CD4-positive, alpha-beta memory T cell (primary cell): Measurements from ENCODE around the gene ERAP2. TPM values are rescaled to one million over a fixed set of nuclear protein-coding genes. Genes with fewer than 3 reads are reported as not detected.

Experiments
- CTCF ChIA-PET: fragments of 350-600 bp; sonication (Branson Sonifier 250); formaldehyde crosslinking; loops from one replicate; lab custom pipeline; 2021; ENCODE audit warnings: inconsistent platforms; ENCODE audit not compliant: partially characterized antibody; lab: Charles Lee
- POLR2A ChIA-PET: fragments of 350-600 bp; sonication (Branson Sonifier 250); formaldehyde crosslinking; loops from one replicate; lab custom pipeline; 2021; ENCODE audit not compliant: partially characterized antibody; lab: Charles Lee
- DNase-seq, 5 donors: peaks; one replicate each; pipeline versions ENCODE4 v3.0.0 to v3.0.0-alpha.2; 2020 to 2022; ENCODE audit warnings: mixed read lengths in 1 of 5
- H3K27ac ChIP-seq: one replicate; pipeline ENCODE4 v1.7.0; 2013; ENCODE audit warnings: low read depth, low read length
- H3K27me3 ChIP-seq: 2 replicates; pipeline ENCODE4 v1.7.0; 2013; ENCODE audit warnings: mild to moderate bottlenecking, low read length, moderate library complexity; ENCODE audit not compliant: insufficient read depth
- H3K36me3 ChIP-seq: 2 replicates; pipeline ENCODE4 v1.7.0; 2013; ENCODE audit warnings: mild to moderate bottlenecking, low read length, moderate library complexity; ENCODE audit not compliant: insufficient read depth
- H3K4me1 ChIP-seq: 2 replicates; pipeline ENCODE4 v1.7.0; 2013; ENCODE audit warnings: mild to moderate bottlenecking, low read length, moderate library complexity; ENCODE audit not compliant: insufficient read depth
- H3K4me3 ChIP-seq, 2 donors: one replicate each; pipeline ENCODE4 v1.7.0; 2013; ENCODE audit warnings: low read length in 2 of 2, mild to moderate bottlenecking in 1 of 2
- H3K9me3 ChIP-seq, 2 donors: one replicate each; pipeline ENCODE4 v1.7.0; 2013; ENCODE audit warnings: low read length in 2 of 2, control low read depth in 1 of 2; ENCODE audit not compliant: control insufficient read depth in 1 of 2
- H3K27ac Mint-ChIP-seq, 7 donors: one replicate each; pipeline ENCODE4 v1.8.0; 2020 to 2021; ENCODE audit warnings: mixed read lengths in 7 of 7, mild to moderate bottlenecking in 6 of 7, inconsistent platforms in 3 of 7, moderate library complexity in 3 of 7
- H3K27me3 Mint-ChIP-seq, 2 donors: one replicate each; pipeline ENCODE4 v1.8.0; 2020 to 2021; ENCODE audit warnings: mixed read lengths in 2 of 2
- H3K36me3 Mint-ChIP-seq, 2 donors: one replicate each; pipeline ENCODE4 v1.8.0; 2020 to 2021; ENCODE audit warnings: mixed read lengths in 2 of 2, inconsistent platforms in 1 of 2, mild to moderate bottlenecking in 1 of 2
- H3K4me1 Mint-ChIP-seq, 4 donors: one replicate each; pipeline ENCODE4 v1.8.0; 2020 to 2021; ENCODE audit warnings: mixed read lengths in 4 of 4, mild to moderate bottlenecking in 1 of 4
- H3K4me3 Mint-ChIP-seq, 8 donors: one replicate each; pipeline ENCODE4 v1.8.0; 2020 to 2021; ENCODE audit warnings: mixed read lengths in 8 of 8, mild to moderate bottlenecking in 7 of 8, moderate library complexity in 6 of 8, inconsistent platforms in 3 of 8
- H3K9me3 Mint-ChIP-seq, 8 donors: one replicate each; pipeline ENCODE4 v1.8.0; 2020 to 2021; ENCODE audit warnings: mixed read lengths in 8 of 8, mild to moderate bottlenecking in 5 of 8, inconsistent platforms in 3 of 8, moderate library complexity in 1 of 8
- intact Hi-C: fragments of 100-400 bp; cut with micrococcal nuclease; formaldehyde crosslinking; loops from one replicate; pipeline ENCODE4 v1.15.1; 2023
- polyA plus RNA-seq, 2 donors: library from polyadenylated mRNA; unstranded; fragments of 300-500 nt; fragmentation: Illumina TruSeq; gene quantifications; one replicate each; pipeline ENCODE4 v1.2.3, GENCODE V29; 2021
- total RNA-seq, 2 experiments: library from RNA; stranded (reverse); gene quantifications; one replicate each; pipeline ENCODE4 v1.2.3, GENCODE V29; 2021

Gene ERAP2
- total and polyA plus RNA-seq, 4 experiments from 2014 or later = 4.7 to 112 (median 109) TPM

DNA sequence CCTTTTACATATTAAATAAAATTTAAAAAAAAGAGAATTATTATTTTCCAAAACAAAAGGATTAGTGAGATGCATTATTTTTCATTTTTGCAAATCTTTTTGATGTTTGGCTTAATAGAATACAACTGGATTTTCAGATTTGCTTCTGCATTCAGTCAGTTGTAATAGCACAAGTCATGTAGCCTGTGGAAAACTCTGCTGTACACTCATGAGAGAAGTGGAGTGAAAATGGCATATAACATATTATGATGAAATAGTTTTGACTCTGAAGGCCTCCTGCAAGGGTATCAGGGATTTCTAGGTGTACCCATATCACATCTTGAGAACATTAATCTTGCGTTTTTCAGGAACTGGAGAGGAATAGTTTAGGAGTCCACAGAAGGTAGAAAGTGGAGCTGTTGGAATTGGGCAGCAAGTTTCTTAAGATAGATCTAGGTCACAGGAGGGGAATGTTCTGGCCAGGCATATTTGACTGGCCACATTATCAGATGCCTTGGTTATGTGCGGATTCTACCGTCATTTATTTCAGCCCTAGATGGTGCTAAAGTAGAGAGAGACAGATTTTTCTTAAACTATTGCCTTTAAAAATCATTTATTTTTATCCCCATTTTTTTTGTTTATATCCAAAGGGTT is 75.9 kb downstream of the ERAP2 start:
- Histone ChIP-seq H3K4me3 (no peak overlapping the region), H3K4me1 (peaks cover 63% of the 10 kb centered on the region), H3K27ac (no peak overlapping the region), H3K9me3 (no peaks in the 10 kb centered on the region), H3K27me3 (no peaks in the 10 kb centered on the region), H3K36me3 (no peaks in the 10 kb centered on the region)
- intact Hi-C loops = no loop called here
- H3K9me3 Mint-ChIP-seq = peaks cover 0 to 1% (median 0%) of the 10 kb centered on the region in 8 donors
- H3K4me1 Mint-ChIP-seq = peaks cover 56 to 84% (median 68%) of the 10 kb centered on the region in 4 donors
- peak overlapping the region in 3 of 8 donors; percentile 3 to 67 (median 48) for H3K4me3 Mint-ChIP-seq
- ChIA-PET CTCF (interaction anchor here (1.1 to 1.4 kb wide), 4 partner anchors 16 to 83 kb away, joined by 3 to 5 read pairs (median 3); partner anchors contain the start of gene LNPEP), POLR2A (interaction anchor here (0.9 to 1.5 kb wide), 4 partner anchors 10 to 76 kb away, joined by 3 to 5 read pairs (median 4); partner anchors contain the start of genes ERAP2 and LNPEP)
- peak overlapping the region; percentile 12 to 88 (median 51) for H3K27ac Mint-ChIP-seq
- H3K36me3 Mint-ChIP-seq = peaks cover 15 to 19% of the 10 kb centered on the region in 2 donors
- DNase-seq = no peak
- H3K27me3 Mint-ChIP-seq = no peaks in the 10 kb centered on the region

DNA sequence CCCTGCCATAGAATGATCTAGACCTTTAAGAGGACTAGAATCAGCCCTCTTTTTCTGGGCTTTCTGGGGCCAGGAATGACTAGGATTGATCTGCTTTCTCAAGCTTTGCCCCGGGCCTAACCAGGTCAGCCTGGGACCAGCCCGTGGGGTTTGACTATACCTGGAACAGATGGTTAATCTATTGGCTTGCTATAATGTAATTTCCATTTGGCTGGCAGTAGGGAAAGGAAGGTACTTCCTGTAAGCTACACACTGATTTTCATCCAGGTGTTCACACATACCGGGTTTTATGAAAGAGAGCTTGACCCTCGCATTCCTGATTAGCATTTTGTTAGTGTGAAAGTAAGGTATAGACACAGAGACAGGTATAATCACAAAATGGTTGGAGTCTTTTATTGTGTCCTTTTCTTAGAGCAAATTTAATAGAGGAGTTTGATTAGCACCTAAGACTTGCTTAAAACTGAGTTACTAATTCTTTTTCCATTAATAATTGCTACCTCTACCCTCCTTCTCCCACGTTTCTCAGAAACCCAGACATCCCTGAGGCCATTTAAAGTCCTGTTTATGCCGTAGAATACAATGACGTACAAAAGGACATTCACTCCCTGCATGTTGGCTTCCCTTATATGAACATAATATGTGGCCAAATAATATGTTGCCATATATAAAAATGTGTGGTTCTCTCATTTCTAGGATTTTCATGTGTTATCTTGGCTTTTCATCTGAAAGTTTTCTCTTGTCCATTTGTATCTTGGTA is 76.9 kb downstream of the ERAP2 start:
- intact Hi-C loops = no loop called here
- Mint-ChIP-seq H3K27ac (peak overlapping the region; percentile 12 to 91 (median 78)), H3K4me3 (peak overlapping the region in 5 of 8 donors; percentile 25 to 49 (median 46)), H3K27me3 (no peaks in the 10 kb centered on the region), H3K9me3 (peaks cover 0 to 1% (median 0%) of the 10 kb centered on the region in 8 donors), H3K36me3 (peaks cover 17 to 19% of the 10 kb centered on the region in 2 donors), H3K4me1 (peaks cover 62 to 89% (median 72%) of the 10 kb centered on the region in 4 donors)
- ChIA-PET POLR2A (interaction anchor here (0.9 to 1.5 kb wide), 4 partner anchors 9 to 77 kb away, joined by 3 to 5 read pairs (median 4); partner anchors contain the start of genes ERAP2 and LNPEP), CTCF (interaction anchor here (1.1 to 1.4 kb wide), 4 partner anchors 17 to 84 kb away, joined by 3 to 5 read pairs (median 3); partner anchors contain the start of gene LNPEP)
- Histone ChIP-seq H3K9me3 (no peaks in the 10 kb centered on the region), H3K27me3 (no peaks in the 10 kb centered on the region), H3K4me3 (no peak overlapping the region), H3K36me3 (no peaks in the 10 kb centered on the region), H3K27ac (no peak overlapping the region), H3K4me1 (peaks cover 66% of the 10 kb centered on the region)
- DNase-seq = no peak

DNA sequence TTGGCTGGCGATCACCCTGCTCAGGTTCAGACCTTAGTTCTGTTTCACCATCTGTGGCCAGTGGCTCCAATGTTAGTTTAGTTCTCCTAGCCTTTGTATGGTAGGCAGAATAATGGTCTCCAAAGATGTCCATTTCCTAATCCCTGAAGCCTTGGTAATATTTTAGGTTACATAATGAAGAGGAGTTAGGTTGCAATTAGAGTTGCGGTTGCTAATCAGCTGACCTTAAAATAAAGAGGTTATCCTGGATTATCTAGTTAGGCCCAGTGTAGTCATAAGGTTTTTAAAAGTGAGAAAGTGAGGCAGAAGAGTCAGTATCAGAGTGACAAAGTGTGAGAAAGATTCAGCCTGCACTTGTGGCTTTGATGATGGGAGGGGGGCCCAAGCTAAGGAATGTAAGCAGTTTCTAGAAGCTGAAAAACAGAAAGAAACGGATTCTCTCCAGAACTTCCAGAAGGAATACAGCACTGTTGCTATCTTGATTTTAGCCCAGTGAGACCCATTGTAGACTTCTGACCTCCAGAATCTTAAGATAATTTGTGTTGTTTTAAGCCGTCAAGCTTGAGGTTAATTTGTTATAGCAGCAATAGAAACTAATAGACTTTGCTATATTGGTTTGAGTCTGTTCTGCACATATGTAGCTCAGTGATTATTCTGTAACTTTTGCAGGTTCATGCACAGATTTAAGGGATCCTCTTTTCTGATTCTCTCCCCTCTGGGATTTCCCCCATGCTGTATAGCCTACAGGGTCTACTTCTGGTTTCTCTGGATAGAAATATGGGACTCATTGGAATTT is 81.2 kb downstream of the ERAP2 start:
- intact Hi-C loops = loop anchor here (1.0 to 2.0 kb wide), 2 partner anchors 15 to 21 kb away; partner anchors contain the start of gene LNPEP
- Mint-ChIP-seq H3K27ac (peak overlapping the region; percentile 62 to 92 (median 92)), H3K4me3 (peak overlapping the region; percentile 24 to 90 (median 75)), H3K36me3 (peaks cover 10% of the 10 kb centered on the region in 2 donors), H3K4me1 (peaks cover 59 to 87% (median 75%) of the 10 kb centered on the region in 4 donors), H3K27me3 (no peaks in the 10 kb centered on the region), H3K9me3 (peaks cover 0 to 1% (median 0%) of the 10 kb centered on the region in 8 donors)
- no peak for DNase-seq
- no peak overlapping the region for H3K4me3 ChIP-seq
- H3K36me3 ChIP-seq = no peaks in the 10 kb centered on the region
- H3K27me3 ChIP-seq = no peaks in the 10 kb centered on the region
- POLR2A ChIA-PET = interaction anchor here (1.1 to 6.9 kb wide), 5 partner anchors 9 to 27 kb away, joined by 3 to 110 read pairs (median 4); partner anchors contain the start of gene LNPEP
- no peaks in the 10 kb centered on the region for H3K9me3 ChIP-seq
- H3K4me1 ChIP-seq = peaks cover 86% of the 10 kb centered on the region
- H3K27ac ChIP-seq = peak overlapping the region; percentile 39
- CTCF ChIA-PET = interaction anchor here (0.9 to 1.6 kb wide), 6 partner anchors 17 to 89 kb away, joined by 3 to 7 read pairs (median 4); partner anchors contain the start of gene LNPEP

DNA sequence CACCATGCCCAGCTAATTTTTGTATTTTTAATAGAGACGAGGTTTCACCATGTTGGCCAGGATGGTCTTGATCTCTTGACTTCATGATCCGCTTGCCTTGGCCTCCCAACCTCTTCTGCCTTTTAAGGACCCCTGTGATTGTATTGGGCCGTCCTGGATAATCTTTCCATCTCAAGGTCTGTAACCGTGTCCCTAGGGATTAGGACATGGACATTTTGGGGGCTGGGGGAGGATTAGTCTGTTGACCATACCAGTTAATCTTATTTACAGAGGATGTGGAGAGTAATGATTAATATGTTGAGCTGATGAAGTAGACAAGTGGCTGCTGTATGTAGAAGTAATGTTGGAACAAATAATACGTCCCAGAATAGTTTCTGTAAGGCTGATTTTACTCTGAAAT is 82.7 kb downstream of the ERAP2 start:
- Histone ChIP-seq H3K36me3 (no peaks in the 10 kb centered on the region), H3K27ac (no peak overlapping the region), H3K9me3 (no peaks in the 10 kb centered on the region), H3K4me1 (peaks cover 86% of the 10 kb centered on the region), H3K4me3 (no peak overlapping the region), H3K27me3 (no peaks in the 10 kb centered on the region)
- Mint-ChIP-seq H3K4me3 (peak overlapping the region in 7 of 8 donors; percentile 24 to 90 (median 76)), H3K4me1 (peaks cover 58 to 87% (median 74%) of the 10 kb centered on the region in 4 donors), H3K27me3 (no peaks in the 10 kb centered on the region), H3K27ac (peak overlapping the region; percentile 62 to 92 (median 92)), H3K9me3 (peaks cover 0 to 1% (median 0%) of the 10 kb centered on the region in 8 donors), H3K36me3 (peaks cover 10% of the 10 kb centered on the region in 2 donors)
- CTCF ChIA-PET = interaction anchor here (1.8 kb wide), 1 partner anchor 90 kb away, joined by 9 read pairs; no protein-coding TSS in a partner anchor
- intact Hi-C loops = loop anchor here (1.0 to 2.0 kb wide), 2 partner anchors 14 to 23 kb away; partner anchors contain the start of gene LNPEP
- no peak for DNase-seq
- POLR2A ChIA-PET = interaction anchor here (0.9 to 6.9 kb wide), 4 partner anchors 10 to 25 kb away, joined by 3 to 110 read pairs (median 4); partner anchors contain the start of gene LNPEP

DNA sequence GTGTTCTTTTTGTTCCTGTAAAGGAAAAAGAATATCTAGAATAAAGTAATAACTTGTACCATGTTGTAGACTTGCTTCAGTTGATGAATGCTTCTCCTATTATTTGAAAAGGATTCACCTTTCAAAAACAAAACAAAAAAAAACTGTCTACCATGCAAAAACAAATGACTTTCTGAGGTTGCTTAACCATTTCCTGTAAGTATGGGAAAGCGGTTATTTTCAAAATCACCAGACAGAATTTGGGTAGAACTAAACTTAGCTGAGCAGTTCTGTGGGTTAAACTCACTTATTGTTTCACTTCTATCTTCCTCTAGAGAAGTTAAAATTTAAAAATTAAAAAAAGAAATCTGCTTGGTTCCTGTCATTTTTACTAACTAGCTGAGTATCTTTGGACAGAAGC is 84.8 kb downstream of the ERAP2 start:
- H3K4me3 ChIP-seq = no peak overlapping the region
- H3K36me3 ChIP-seq = no peaks in the 10 kb centered on the region
- no peaks in the 10 kb centered on the region for H3K27me3 ChIP-seq
- Mint-ChIP-seq H3K4me1 (peaks cover 60 to 94% (median 76%) of the 10 kb centered on the region in 4 donors), H3K4me3 (peak overlapping the region; percentile 14 to 89 (median 65)), H3K36me3 (peaks cover 10 to 12% of the 10 kb centered on the region in 2 donors), H3K27me3 (no peaks in the 10 kb centered on the region), H3K9me3 (peaks cover 0 to 1% (median 0%) of the 10 kb centered on the region in 8 donors), H3K27ac (peak overlapping the region; percentile 54 to 92 (median 81))
- POLR2A ChIA-PET = interaction anchor here (0.7 to 6.9 kb wide), 9 partner anchors 13 to 153 kb away, joined by 3 to 110 read pairs (median 6); partner anchors contain the start of genes ERAP1, ERAP2 and LNPEP
- H3K27ac ChIP-seq = peak overlapping the region; percentile 10
- CTCF ChIA-PET = interaction anchor here (1.1 to 2.6 kb wide), 3 partner anchors 18 to 92 kb away, joined by 3 to 12 read pairs (median 6); no protein-coding TSS in a partner anchor
- H3K9me3 ChIP-seq = no peaks in the 10 kb centered on the region
- peak in 4 of 5 donors; percentile 66 to 79 (median 68) for DNase-seq
- H3K4me1 ChIP-seq = peaks cover 88% of the 10 kb centered on the region
- intact Hi-C loops = loop anchor here (1.0 kb wide), 1 partner anchor 26 kb away; no protein-coding TSS in a partner anchor

DNA sequence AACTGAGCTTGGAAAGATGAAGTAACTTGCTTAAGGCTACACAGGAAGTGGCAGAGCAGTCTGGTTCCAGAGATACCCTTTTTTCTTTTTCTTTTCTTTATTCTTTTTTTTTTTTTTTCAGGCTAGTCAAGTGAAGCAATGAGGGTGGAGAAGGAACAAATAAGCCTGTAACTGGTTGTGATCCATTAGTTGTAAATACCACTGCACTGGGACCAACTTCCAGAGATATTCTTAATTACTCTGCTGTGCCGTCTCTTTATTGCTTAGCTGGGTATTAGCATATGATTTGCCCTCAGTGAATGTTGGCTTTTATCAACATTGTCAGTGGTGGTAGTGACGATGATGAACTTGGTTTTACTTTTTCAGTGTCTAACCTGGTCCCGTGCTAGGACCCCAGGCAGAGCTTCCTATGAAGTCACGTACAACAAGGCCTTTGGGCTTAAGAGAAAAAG is 86.3 kb downstream of the ERAP2 start:
- H3K27ac ChIP-seq = peak overlapping the region; percentile 45
- H3K36me3 Mint-ChIP-seq = peaks cover 12% of the 10 kb centered on the region in 2 donors
- ChIA-PET POLR2A (interaction anchor here (0.6 to 6.9 kb wide), 14 partner anchors 10 to 155 kb away, joined by 3 to 110 read pairs (median 4); partner anchors contain the start of genes ERAP1, ERAP2 and LNPEP), CTCF (interaction anchor here (0.7 to 2.6 kb wide), 6 partner anchors 24 to 390 kb away, joined by 3 to 12 read pairs (median 4); partner anchors contain the start of gene LNPEP)
- peak overlapping the region in 1 of 2 donors; percentile 29 for H3K4me3 ChIP-seq
- peak overlapping the region; percentile 83 to 97 (median 95) for H3K27ac Mint-ChIP-seq
- peak overlapping the region; percentile 65 to 89 (median 80) for H3K4me3 Mint-ChIP-seq
- no peaks in the 10 kb centered on the region for H3K36me3 ChIP-seq
- DNase-seq = peak in 2 of 5 donors; percentile 21 to 37
- intact Hi-C loops = no loop called here
- H3K4me1 ChIP-seq = peaks cover 88% of the 10 kb centered on the region
- no peaks in the 10 kb centered on the region for H3K9me3 Mint-ChIP-seq
- no peaks in the 10 kb centered on the region for H3K9me3 ChIP-seq
- peaks cover 53 to 89% (median 74%) of the 10 kb centered on the region in 4 donors for H3K4me1 Mint-ChIP-seq
- no peaks in the 10 kb centered on the region for H3K27me3 ChIP-seq
- no peaks in the 10 kb centered on the region for H3K27me3 Mint-ChIP-seq
